H1 (cell line): ENCODE measurements around the gene CAPN11. TPM values are rescaled to one million over a fixed set of nuclear protein-coding genes. Genes with fewer than 3 reads are reported as not detected.

Experiments used
- CHD1 ChIP-seq: IDR thresholded peaks from 2 replicates; pipeline ENCODE4 v1.6.1; 2012; ENCODE audit warnings: low read depth, low read length, improper control_type of control experiment
- PHF8 ChIP-seq: fragments of 200-600 bp; sonication (generic); conservative IDR thresholded peaks from 2 replicates; pipeline ENCODE4 v1.7.1; 2012; ENCODE audit warnings: low read depth, mild to moderate bottlenecking, inconsistent platforms, low read length, moderate library complexity
- polyA plus RNA-seq, 7 experiments: library from polyadenylated mRNA; depleted of rRNA in 3 of 7; stranded (reverse) in 5 of 7; unstranded in 2 of 7; fragments of >200 nt in 5 of 7; fragments of 200-250 nt in 2 of 7; gene quantifications; 1 replicate in 5 of 7; 2 replicates in 1 of 7; 4 replicates in 1 of 7; pipeline versions ENCODE4 v1.2.1 to v1.2.3, GENCODE V29; 2011 to 2013; ENCODE audit warnings: missing spikeins in 2 of 7, mixed read lengths in 2 of 7
- total RNA-seq: library from RNA; stranded (reverse); fragmentation: NEBNext Ultra II Directional; extraction: Animal tissue kit (Norgen Biotek cat#: 25700); gene quantifications from 2 replicates; pipeline ENCODE4 v1.2.1, GENCODE V29; 2021
- TF ChIP-seq, protein P1 (sequence below), 3 experiments: IDR thresholded peaks; 1 replicate in 2 of 3; 2 replicates in 1 of 3; pipeline versions ENCODE4 v1.5.1 to v1.6.1; 2011; ENCODE audit warnings: low read length in 3 of 3, mild to moderate bottlenecking in 3 of 3, inconsistent platforms in 2 of 3, low read depth in 1 of 3, moderate library complexity in 1 of 3; ENCODE audit not compliant: insufficient read depth in 1 of 3; ENCODE audit errors: control extremely low read depth in 1 of 3

CAPN11 gene
- total and polyA plus RNA-seq, 2 of the 8 experiments (the other 6 are each of a cell fraction or from before 2014, with no cell fraction given), result 0.95 to 0.97 TPM

DNA sequence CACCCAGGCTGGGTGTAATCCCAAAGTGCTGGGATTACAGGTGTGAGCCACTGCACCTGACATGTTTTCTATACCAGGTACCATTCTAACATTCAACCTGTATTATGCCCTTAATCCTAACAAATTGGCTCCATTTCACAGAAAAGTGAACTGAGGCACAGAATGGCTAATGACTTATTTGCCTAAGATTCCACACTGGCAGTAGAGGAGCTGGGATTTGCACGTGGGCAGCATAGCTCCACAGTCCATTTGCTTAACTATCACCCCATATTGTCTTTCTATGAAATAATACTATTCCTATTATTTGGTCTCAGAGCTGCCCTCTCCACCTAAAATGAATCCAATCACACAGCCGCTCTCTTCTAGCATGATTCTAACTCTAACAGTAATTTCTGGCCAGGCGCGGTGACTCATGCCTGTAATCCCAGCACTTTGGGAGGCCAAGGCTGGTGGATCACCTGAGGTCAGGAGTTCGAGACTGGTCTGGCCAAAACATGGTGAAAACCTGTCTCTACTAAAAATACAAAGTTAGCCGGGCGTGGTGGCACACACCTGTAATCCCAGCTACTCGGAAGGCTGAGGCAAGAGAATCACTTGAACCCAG is 34.8 kb downstream of the CAPN11 start (continued):
- TF ChIP-seq PHF8 (no peak), CHD1 (no peak)
- TF ChIP-seq, protein P1, sequence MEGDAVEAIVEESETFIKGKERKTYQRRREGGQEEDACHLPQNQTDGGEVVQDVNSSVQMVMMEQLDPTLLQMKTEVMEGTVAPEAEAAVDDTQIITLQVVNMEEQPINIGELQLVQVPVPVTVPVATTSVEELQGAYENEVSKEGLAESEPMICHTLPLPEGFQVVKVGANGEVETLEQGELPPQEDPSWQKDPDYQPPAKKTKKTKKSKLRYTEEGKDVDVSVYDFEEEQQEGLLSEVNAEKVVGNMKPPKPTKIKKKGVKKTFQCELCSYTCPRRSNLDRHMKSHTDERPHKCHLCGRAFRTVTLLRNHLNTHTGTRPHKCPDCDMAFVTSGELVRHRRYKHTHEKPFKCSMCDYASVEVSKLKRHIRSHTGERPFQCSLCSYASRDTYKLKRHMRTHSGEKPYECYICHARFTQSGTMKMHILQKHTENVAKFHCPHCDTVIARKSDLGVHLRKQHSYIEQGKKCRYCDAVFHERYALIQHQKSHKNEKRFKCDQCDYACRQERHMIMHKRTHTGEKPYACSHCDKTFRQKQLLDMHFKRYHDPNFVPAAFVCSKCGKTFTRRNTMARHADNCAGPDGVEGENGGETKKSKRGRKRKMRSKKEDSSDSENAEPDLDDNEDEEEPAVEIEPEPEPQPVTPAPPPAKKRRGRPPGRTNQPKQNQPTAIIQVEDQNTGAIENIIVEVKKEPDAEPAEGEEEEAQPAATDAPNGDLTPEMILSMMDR (IDR thresholded peaks at IDR 0.05; ENCODE audit: control extremely low read depth in 1 of 3, insufficient read depth in 1 of 3, low read depth in 1 of 3, low read length in 3 of 3), result no peak
- TF ChIP-seq, all 59 proteins: peak for 0
